Chondrocyte (in vitro differentiated cells): ENCODE measurements around the gene RNF126. TPM values are rescaled to one million over a fixed set of nuclear protein-coding genes. Genes with fewer than 3 reads are reported as not detected.

Experiments
- DNase-seq: peaks from one replicate; pipeline ENCODE4 v3.0.0; 2021; ENCODE audit warnings: mixed read lengths, low spot score
- H3K27ac Mint-ChIP-seq: one replicate; pipeline ENCODE4 v1.8.0; 2021; ENCODE audit warnings: mild to moderate bottlenecking, moderate library complexity, mixed read lengths; ENCODE audit not compliant: unreplicated experiment
- H3K27me3 Mint-ChIP-seq: 2 replicates; pipeline ENCODE4 v1.8.0; 2021; ENCODE audit warnings: low read depth, mixed read lengths
- H3K36me3 Mint-ChIP-seq: 2 replicates; pipeline ENCODE4 v1.8.0; 2021; ENCODE audit warnings: low read depth, mixed read lengths
- H3K4me1 Mint-ChIP-seq: 2 replicates; pipeline ENCODE4 v1.8.0; 2021; ENCODE audit warnings: low read depth, mild to moderate bottlenecking, mixed read lengths
- H3K4me3 Mint-ChIP-seq: one replicate; pipeline ENCODE4 v1.8.0; 2021; ENCODE audit warnings: mild to moderate bottlenecking, moderate library complexity, mixed read lengths; ENCODE audit not compliant: unreplicated experiment
- H3K9me3 Mint-ChIP-seq: 2 replicates; pipeline ENCODE4 v1.8.0; 2021; ENCODE audit warnings: low read depth, mixed read lengths
- CTCF ChIP-seq: fragments of 200-600 bp; sonication (generic); IDR thresholded peaks from 2 replicates; pipeline ENCODE4 v1.5.0; 2021; ENCODE audit warnings: antibody characterized with exemption, mild to moderate bottlenecking, moderate library complexity
- total RNA-seq: library from RNA; stranded (reverse); gene quantifications from 3 replicates; pipeline ENCODE4 v1.2.1, GENCODE V29; 2021

RNF126 gene
- total RNA-seq, 1 donor from 2014 or later, result 29.5 TPM

- Mint-ChIP-seq H3K36me3 (peaks cover 6% of the 10 kb centered on the region), H3K4me3 (peak overlapping the region; percentile 87), H3K9me3 (no peaks in the 10 kb centered on the region), H3K27me3 (no peaks in the 10 kb centered on the region), H3K4me1 (peaks cover 23% of the 10 kb centered on the region), H3K27ac (peak overlapping the region; percentile 100)
- TF ChIP-seq CTCF, result no peak
- peak; percentile 84 for DNase-seq
Measured at GRCh38 chr19:681029-682019, 18.3 kb upstream of the RNF126 start.

- Mint-ChIP-seq H3K9me3 (no peaks in the 10 kb centered on the region), H3K27ac (peak overlapping the region; percentile 100), H3K36me3 (peaks cover 6% of the 10 kb centered on the region), H3K4me3 (peak overlapping the region; percentile 87), H3K4me1 (peaks cover 29% of the 10 kb centered on the region), H3K27me3 (no peaks in the 10 kb centered on the region)
- TF ChIP-seq CTCF, result peak; percentile 74
- peak; percentile 99 for DNase-seq
Measured at GRCh38 chr19:680287-681028, 17.4 kb upstream of the RNF126 start.

GRCh38 chr19:679418-680286, 16.6 kb upstream of the RNF126 start:
- H3K27ac Mint-ChIP-seq, result peak overlapping the region; percentile 95
- TF ChIP-seq CTCF, result no peak
- peaks cover 32% of the 10 kb centered on the region for H3K4me1 Mint-ChIP-seq
- H3K27me3 Mint-ChIP-seq, result no peaks in the 10 kb centered on the region
- peak overlapping the region; percentile 75 for H3K4me3 Mint-ChIP-seq
- H3K36me3 Mint-ChIP-seq, result peaks cover 6% of the 10 kb centered on the region
- DNase-seq, result peak; percentile 91
- no peaks in the 10 kb centered on the region for H3K9me3 Mint-ChIP-seq

GRCh38 chr19:678791-679388, 15.9 kb upstream of the RNF126 start:
- TF ChIP-seq CTCF, result no peak
- Mint-ChIP-seq H3K36me3 (peaks cover 6% of the 10 kb centered on the region), H3K27me3 (no peaks in the 10 kb centered on the region), H3K4me3 (peak overlapping the region; percentile 75), H3K9me3 (no peaks in the 10 kb centered on the region), H3K4me1 (peaks cover 32% of the 10 kb centered on the region), H3K27ac (peak overlapping the region; percentile 95)
- no peak for DNase-seq
